ENCODE results near the gene TMEM161A.

- no peak for TF ChIP-seq POLR2AphosphoS5 (IDR thresholded peaks at IDR 0.05; ENCODE audit: low read depth, low read length)
- TF ChIP-seq SP1 (IDR thresholded peaks at IDR 0.05; ENCODE audit: low read depth), result no peak
- no peak for TF ChIP-seq CTCF (IDR thresholded peaks at IDR 0.05 in 2 of 3, conservative IDR thresholded peaks at IDR 0.05 in 1 of 3; ENCODE audit: borderline replicate concordance in 1 of 3, insufficient read depth in 1 of 3, low read depth in 2 of 3, low read length in 2 of 3)
- TF ChIP-seq REST (IDR thresholded peaks at IDR 0.05; ENCODE audit: low read depth), result no peak
- TF ChIP-seq EZH2phosphoT487 (IDR thresholded peaks at IDR 0.05; ENCODE audit: borderline replicate concordance), result no peak
- TF ChIP-seq YY1 (IDR thresholded peaks at IDR 0.05; ENCODE audit: extremely low read depth, insufficient replicate concordance, low read depth, low read length), result no peak
- TF ChIP-seq POLR2A (IDR thresholded peaks at IDR 0.05; ENCODE audit: borderline replicate concordance, extremely low read depth, insufficient read depth, insufficient read length), result no peak
- TF ChIP-seq JUND (IDR thresholded peaks at IDR 0.05), result no peak
Measured at GRCh38 chr19:19170873-19171672, 32.8 kb upstream of the TMEM161A start.
